Measurements from ENCODE around the gene TOP3A.

TOP3A gene, protein sequence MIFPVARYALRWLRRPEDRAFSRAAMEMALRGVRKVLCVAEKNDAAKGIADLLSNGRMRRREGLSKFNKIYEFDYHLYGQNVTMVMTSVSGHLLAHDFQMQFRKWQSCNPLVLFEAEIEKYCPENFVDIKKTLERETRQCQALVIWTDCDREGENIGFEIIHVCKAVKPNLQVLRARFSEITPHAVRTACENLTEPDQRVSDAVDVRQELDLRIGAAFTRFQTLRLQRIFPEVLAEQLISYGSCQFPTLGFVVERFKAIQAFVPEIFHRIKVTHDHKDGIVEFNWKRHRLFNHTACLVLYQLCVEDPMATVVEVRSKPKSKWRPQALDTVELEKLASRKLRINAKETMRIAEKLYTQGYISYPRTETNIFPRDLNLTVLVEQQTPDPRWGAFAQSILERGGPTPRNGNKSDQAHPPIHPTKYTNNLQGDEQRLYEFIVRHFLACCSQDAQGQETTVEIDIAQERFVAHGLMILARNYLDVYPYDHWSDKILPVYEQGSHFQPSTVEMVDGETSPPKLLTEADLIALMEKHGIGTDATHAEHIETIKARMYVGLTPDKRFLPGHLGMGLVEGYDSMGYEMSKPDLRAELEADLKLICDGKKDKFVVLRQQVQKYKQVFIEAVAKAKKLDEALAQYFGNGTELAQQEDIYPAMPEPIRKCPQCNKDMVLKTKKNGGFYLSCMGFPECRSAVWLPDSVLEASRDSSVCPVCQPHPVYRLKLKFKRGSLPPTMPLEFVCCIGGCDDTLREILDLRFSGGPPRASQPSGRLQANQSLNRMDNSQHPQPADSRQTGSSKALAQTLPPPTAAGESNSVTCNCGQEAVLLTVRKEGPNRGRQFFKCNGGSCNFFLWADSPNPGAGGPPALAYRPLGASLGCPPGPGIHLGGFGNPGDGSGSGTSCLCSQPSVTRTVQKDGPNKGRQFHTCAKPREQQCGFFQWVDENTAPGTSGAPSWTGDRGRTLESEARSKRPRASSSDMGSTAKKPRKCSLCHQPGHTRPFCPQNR

GRCh38 chr17:18314731-18315561 is at the start of gene TOP3A, which contains the start of gene SMCR8:
Gene TOP3A, minus strand, starts transcription at chr17:18314994. Its CDS starts 216 bp downstream, at chr17:18314778.
Gene SMCR8, plus strand, starts transcription at chr17:18315293. Its CDS starts 497 bp downstream, at chr17:18315790.
- Mint-ChIP-seq H3K27me3 (ENCODE audit: low read depth, poor library complexity) (no peaks in the 10 kb centered on the region), H3K4me3 (peak within 1 kb of the TSS; percentile 97), H3K27ac (peak within 1 kb of the TSS; percentile 100), H3K36me3 (ENCODE audit: low read depth) (peaks cover 39% of the 10 kb centered on the region), H3K4me1 (peaks cover 73% of the 10 kb centered on the region), H3K9me3 (no peaks in the 10 kb centered on the region)
- TF ChIP-seq, protein P1, sequence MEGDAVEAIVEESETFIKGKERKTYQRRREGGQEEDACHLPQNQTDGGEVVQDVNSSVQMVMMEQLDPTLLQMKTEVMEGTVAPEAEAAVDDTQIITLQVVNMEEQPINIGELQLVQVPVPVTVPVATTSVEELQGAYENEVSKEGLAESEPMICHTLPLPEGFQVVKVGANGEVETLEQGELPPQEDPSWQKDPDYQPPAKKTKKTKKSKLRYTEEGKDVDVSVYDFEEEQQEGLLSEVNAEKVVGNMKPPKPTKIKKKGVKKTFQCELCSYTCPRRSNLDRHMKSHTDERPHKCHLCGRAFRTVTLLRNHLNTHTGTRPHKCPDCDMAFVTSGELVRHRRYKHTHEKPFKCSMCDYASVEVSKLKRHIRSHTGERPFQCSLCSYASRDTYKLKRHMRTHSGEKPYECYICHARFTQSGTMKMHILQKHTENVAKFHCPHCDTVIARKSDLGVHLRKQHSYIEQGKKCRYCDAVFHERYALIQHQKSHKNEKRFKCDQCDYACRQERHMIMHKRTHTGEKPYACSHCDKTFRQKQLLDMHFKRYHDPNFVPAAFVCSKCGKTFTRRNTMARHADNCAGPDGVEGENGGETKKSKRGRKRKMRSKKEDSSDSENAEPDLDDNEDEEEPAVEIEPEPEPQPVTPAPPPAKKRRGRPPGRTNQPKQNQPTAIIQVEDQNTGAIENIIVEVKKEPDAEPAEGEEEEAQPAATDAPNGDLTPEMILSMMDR (IDR thresholded peaks at IDR 0.05) = no peak
- peak; percentile 94 for DNase-seq

- Mint-ChIP-seq H3K9me3 (peaks cover 3% of the 10 kb centered on the region), H3K36me3 (ENCODE audit: low read depth) (peaks cover 15% of the 10 kb centered on the region), H3K27me3 (ENCODE audit: low read depth, poor library complexity) (peaks cover 11% of the 10 kb centered on the region), H3K27ac (no peak overlapping the region), H3K4me3 (no peak overlapping the region), H3K4me1 (peaks cover 22% of the 10 kb centered on the region)
- TF ChIP-seq, protein P1 (IDR thresholded peaks at IDR 0.05) = no peak
- no peak for DNase-seq
These were observed 49.4 kb upstream of the TOP3A start for GRCh38 chr17:18364166-18364565.

DNA sequence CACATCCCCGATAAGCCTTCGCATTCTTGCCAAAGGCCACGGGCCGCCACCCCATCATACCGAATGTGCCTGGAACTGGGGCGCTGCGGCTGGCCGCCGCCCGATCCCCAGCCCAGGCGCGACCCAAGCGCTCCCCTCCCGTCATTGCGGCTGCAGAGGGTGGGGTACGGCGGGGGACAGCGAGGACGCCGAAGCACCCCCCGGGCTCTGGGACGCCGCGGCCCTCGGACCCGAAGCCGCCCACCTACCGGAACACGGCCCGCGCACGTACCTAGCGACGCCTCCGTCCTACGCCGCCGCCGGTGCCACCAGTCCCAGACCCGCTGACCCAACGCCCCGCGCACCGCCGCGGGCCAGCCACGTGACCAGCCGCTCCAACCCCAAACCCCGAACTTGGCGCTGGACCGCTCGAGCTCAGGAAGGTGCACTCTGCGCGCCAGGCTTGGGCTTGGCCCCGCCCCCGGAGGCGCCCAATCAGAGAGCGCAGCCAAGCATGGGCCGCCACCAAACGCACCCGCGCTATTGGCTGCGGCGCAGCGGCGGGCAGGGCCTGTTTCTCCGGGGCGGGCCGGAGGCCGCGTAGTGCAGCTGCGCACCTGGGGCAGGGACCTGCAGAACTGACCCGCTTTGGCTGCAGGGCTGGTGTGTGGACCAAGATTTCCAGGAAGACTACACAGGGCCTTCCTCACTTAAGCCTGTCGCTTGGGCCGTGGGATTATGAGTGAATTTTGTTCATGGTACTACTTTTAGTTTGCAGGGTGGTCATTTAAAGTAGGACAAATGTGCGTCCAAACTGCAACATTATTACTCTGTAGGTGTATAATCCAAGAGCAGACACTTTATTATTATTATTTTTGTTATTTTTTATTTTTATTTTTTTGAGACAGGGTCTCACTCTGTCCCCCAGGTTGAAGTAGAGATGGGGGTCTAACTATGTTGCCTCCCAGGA is 48.6 kb upstream of the TOP3A start, which contains the start of gene SHMT1:
Gene SHMT1, minus strand, starts transcription at position 450 of the 949 bp plus-strand sequence. CDS start 7,569 bp downstream, outside the sequence.
- DNase-seq = peak; percentile 92
- TF ChIP-seq, protein P1 (IDR thresholded peaks at IDR 0.05) = no peak
- Mint-ChIP-seq H3K4me3 (peak within 1 kb of the TSS; percentile 88), H3K27me3 (ENCODE audit: low read depth, poor library complexity) (peaks cover 6% of the 10 kb centered on the region), H3K27ac (no peak within 1 kb of the TSS), H3K36me3 (ENCODE audit: low read depth) (peaks cover 15% of the 10 kb centered on the region), H3K4me1 (peaks cover 22% of the 10 kb centered on the region), H3K9me3 (peaks cover 3% of the 10 kb centered on the region)

GRCh38 chr17:18362698-18363100 is 47.9 kb upstream of the TOP3A start:
- peaks cover 15% of the 10 kb centered on the region for H3K36me3 Mint-ChIP-seq (ENCODE audit: low read depth)

More at GRCh38 chr17:18362698-18363100, 47.9 kb upstream of the TOP3A start:
- peaks cover 22% of the 10 kb centered on the region for H3K4me1 Mint-ChIP-seq
- H3K27me3 Mint-ChIP-seq (ENCODE audit: low read depth, poor library complexity) = peaks cover 6% of the 10 kb centered on the region
- TF ChIP-seq, protein P1 (IDR thresholded peaks at IDR 0.05) = no peak
- no peak overlapping the region for H3K27ac Mint-ChIP-seq
- peak overlapping the region; percentile 88 for H3K4me3 Mint-ChIP-seq
- H3K9me3 Mint-ChIP-seq = peaks cover 3% of the 10 kb centered on the region
- peak; percentile 43 for DNase-seq
